Erythroblast (primary cell): ENCODE data around the gene TMEM88.

ENCODE experiments used
- DNase-seq, 2 experiments: peaks; one replicate each; lab custom pipeline; 2025; lab: John Stamatoyannopoulos, UW
- GATA1 ChIP-seq: IDR thresholded peaks from 2 replicates; pipeline ENCODE4 v1.6.1; 2011; ENCODE audit warnings: low read depth, mild to moderate bottlenecking, control low read depth, low read length, moderate library complexity
- POLR2A ChIP-seq: IDR thresholded peaks from 2 replicates; pipeline ENCODE4 v1.6.1; 2011; ENCODE audit warnings: mild to moderate bottlenecking, low read length

The TMEM88 gene

DNA sequence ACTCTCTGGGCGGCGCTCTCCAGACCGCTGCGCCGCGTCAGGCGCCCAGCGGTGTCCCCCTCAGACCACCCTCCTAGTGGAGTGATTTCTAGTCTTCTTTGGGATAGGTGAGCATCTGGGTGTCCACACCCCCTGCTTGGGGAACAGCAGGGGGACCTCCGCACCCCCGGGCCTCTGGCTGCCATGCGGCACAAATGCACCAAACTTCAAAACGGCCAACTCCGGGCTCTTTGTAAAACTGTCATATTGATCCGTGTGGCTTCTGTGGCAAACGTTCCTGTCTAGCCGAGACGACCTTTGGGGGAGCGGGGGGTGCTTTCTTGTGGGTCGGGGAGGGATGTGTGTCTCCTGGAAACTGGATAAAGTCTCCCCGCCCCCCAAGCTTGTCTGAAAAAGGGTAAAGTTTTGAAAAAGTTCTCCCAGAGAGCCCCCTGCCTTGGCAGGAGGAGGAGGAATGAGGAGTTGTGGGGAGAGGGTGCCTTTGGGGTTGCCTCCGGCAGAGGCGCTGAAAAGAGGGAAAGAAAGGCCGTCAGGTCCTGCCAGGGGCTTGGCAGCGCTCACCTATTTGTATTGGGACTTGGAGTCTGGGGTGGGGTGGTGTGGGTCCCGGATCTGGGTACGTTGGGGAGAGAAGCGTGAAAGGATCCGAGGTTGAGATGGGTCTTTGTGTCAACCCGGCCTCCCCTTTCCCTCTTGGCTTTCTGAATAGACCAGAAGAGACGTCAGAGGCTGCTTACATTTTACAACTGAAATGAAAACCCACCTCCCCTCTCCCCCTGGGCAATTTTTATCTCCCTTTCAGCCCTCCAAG, 31.6 kb downstream of the TMEM88 start:
- DNase-seq = peak; percentile 57 to 61
- TF ChIP-seq POLR2A (peak; percentile 42), GATA1 (no peak)

DNA sequence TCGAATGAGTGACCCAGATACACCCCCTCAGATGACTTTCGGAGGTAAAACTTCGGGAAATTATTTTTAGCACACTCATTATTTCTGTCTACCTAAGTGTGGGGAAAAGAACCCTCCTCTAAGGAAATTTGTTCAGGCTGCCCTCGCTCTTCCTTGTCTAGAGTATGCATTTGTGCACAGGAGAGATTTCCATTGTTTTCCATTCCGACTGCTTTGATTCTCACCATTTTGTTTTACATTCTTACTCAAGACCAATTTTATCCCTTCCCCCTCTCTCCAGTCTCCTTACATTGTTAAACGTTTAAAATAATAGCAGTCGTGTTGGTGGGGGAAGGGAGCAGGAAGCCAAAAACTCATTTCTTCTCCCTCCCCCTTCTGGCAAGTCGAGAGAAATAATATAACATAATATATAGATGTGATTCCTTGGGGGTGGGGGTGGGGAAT, 32.2 kb downstream of the TMEM88 start:
- TF ChIP-seq GATA1 (no peak), POLR2A (no peak)
- no peak for DNase-seq

DNA sequence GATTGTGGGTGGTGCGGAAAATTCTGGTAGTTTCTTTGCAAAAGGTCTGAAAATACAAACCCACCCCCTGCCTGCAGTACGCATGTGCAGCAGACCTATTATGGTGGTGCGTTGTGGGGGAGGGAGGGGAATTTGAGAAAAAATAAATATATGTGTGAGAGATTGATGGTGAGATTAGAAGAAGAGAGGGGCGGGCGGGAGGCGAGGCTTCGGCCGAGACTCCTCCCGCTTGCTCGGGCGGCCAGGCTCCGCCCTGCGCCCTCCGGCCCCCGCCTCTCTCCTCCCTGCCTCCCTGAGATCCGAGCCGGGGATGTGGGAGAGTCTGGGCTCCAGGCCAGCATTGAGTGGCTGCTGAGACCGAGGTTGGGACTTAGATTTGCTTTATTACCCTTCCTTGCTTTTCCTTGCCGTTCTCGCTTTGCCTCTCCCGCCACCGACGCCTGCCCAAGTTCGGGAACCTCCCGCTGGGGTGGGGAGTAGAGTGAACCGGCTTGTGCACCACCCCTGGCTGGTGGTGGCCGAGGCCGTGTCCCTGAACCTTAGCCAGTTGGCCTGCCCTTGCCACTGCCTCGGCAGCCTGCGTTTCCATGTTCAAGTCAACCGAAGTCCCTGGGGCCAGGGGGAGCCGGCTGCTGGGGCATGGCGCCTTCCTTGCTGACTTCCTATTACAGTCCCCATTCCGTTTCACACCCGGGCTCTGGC, 32.8 kb downstream of the TMEM88 start:
- peak; percentile 89 to 90 for DNase-seq
- TF ChIP-seq POLR2A (no peak), GATA1 (peak; percentile 51)

DNA sequence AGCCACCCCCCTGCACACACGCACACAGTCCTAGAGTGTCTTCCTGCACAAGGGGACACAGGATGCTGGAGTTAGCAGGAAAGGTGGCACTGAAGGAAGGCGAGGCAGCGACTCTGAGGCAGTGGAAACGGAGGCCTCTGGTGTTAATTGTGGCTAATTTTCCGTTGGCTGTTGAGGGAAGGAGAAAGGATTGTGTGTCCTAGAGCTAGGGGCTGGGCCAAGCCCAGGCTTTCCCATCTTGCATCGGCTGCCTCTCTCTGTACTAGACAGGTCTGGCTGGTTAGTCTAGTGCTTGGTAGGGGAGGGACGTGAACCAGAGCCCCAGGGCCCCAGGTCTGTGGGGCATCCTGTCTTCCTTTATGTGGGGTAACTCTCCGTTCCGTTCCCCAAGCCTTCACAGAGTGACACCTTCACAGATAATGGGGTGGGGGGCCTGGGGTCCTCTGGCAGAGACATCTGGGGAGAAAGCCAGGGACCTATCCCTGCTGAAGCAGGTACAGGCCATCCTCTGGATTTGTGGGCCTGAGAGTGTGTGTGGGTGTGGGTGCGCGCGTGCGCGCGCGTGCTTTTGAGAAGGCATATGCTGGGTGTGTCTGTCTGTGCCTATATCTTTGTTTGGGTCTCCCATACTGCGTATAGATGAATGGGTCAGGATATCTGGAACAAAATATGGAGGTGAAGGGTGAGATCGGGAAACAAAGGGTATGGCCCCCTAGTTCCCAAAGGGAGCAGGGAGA, 33.5 kb downstream of the TMEM88 start, which contains the start of gene CHD3:
TSS of gene CHD3 (plus strand) at position 606 of the 737 bp plus-strand sequence. CDS start 212 bp downstream, outside the sequence.
- no peak for TF ChIP-seq GATA1
- TF ChIP-seq POLR2A = no peak
- DNase-seq = peak; percentile 36 to 46

DNA sequence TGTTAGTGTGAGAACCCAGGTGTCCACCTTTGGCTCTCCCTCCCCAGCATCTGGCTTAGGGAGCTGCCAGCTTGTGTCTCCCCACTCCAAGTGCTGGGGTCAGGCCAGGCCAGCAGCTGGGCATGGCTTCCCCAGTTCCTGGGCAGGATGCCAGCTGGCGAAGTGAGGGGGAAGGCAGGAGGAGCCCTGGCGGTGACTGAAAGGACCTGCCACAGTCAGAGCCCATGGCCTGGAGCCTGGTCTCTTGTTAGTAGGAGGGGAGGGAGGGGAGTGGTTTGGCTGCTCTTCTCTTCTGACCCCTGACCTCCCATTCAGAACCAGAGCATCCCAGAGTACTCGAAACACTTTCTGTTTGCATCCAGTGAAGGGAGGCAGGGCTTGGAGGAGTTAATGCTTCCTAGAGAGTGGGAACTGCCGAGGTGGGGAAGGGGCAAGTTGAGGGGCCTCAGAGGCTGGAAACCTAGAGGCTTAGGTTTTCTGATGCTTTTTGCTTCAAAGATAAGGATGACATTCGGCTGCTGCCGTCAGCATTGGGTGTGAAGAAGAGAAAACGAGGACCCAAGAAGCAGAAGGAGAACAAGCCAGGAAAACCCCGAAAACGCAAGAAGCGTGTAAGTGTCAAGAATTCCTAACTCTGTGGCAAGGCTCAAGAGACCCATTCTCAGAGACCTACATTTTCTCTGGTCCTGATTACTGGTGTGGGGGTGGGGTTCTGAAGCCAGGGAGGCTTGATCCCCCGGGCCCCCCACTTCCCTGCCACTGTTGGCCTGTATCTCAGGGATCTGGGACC, 34.5 kb downstream of the TMEM88 start:
- DNase-seq = peak; percentile 92
- TF ChIP-seq GATA1 (no peak), POLR2A (no peak)

DNA sequence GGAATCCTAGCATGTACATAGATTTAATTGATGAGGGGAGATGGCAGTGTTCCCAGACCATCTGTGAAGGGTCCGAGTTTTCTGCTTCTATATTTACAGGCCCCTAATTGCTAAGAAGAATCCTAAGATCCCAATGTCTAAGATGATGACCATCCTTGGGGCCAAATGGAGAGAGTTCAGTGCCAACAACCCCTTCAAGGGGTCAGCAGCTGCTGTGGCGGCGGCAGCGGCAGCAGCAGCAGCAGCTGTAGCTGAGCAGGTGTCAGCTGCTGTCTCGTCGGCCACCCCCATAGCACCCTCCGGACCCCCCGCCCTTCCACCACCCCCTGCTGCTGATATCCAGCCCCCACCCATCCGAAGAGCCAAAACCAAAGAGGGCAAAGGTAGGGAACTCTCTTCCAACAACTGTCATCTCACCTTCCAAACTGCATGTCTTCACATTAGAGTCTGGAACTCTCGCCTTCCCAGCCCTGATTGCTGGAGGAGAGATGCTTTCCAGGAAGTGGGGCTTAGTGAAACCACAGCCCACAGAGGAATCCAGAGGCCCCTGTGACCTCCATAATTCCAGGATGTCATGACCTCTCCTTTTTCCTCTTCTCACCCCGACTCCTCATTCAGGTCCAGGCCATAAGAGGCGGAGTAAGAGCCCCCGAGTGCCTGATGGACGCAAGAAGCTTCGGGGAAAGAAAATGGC, 38.5 kb downstream of the TMEM88 start:
- DNase-seq = no peak
- TF ChIP-seq POLR2A (no peak), GATA1 (no peak)

DNA sequence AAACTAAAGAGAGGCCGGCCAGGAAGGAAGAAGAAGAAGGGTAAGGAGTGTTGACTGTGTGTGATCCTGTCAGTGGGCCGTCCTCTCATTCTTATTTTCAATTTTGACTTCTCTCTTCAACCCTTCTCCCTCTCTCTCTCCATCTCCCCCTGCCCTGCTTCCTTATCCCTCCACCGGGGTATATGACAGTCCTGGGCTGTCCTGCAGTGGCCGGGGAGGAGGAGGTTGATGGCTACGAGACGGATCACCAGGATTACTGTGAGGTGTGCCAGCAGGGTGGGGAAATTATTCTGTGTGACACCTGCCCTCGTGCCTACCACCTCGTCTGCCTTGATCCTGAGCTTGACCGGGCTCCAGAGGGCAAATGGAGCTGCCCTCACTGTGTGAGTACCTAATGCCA, 39.4 kb downstream of the TMEM88 start:
- DNase-seq = no peak
- TF ChIP-seq POLR2A = no peak
- TF ChIP-seq GATA1 = no peak

DNA sequence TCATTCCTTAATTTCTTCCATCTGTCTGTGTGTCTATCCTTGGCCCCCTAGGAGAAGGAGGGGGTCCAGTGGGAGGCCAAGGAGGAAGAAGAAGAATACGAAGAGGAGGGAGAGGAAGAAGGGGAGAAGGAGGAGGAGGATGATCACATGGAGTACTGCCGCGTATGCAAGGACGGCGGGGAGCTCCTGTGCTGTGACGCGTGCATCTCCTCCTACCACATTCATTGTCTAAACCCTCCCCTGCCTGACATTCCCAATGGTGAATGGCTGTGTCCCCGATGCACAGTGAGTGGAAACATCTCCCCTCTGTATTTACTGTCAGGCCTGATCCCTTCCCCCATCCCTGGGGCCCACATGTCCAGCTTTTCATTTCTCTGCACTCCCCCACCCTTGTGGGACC, 40.0 kb downstream of the TMEM88 start:
- DNase-seq = no peak
- TF ChIP-seq GATA1 (no peak), POLR2A (no peak)

DNA sequence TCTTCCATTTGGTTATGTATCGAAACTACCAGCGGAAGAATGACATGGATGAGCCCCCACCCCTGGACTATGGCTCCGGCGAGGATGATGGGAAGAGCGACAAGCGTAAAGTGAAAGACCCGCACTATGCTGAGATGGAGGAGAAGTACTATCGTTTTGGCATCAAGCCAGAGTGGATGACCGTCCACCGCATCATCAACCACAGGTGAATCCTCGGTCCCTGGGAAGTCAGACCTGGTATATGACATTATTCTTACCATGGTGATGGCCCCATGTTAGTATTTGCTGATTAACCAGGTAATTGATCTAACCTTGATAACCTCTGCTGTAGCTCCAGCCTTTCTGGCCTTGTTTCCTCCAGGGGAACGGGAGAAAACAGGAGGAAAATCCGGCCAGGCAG, 42.2 kb downstream of the TMEM88 start:
- DNase-seq = no peak

DNA sequence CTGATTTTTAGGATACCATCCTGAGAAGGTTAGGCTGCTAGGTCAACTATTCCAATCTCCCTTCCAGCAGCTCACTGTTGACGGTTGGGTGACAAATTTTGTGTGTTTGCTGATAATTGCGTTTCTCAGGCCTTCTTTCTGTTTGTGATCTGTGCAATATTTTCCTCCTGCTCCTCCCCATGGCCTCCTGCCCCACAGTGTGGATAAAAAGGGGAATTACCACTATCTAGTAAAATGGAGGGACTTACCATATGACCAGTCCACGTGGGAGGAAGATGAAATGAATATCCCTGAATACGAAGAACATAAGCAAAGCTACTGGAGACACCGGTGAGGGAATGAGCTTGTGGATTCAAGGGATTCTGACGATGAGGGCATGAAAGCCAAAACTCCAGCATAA, 42.9 kb downstream of the TMEM88 start:
- DNase-seq = peak; percentile 56 to 59
- TF ChIP-seq GATA1 (no peak), POLR2A (no peak)

More for the DNA sequence above, 42.2 kb downstream of the TMEM88 start:
- TF ChIP-seq GATA1 = no peak
- TF ChIP-seq POLR2A = no peak

DNA sequence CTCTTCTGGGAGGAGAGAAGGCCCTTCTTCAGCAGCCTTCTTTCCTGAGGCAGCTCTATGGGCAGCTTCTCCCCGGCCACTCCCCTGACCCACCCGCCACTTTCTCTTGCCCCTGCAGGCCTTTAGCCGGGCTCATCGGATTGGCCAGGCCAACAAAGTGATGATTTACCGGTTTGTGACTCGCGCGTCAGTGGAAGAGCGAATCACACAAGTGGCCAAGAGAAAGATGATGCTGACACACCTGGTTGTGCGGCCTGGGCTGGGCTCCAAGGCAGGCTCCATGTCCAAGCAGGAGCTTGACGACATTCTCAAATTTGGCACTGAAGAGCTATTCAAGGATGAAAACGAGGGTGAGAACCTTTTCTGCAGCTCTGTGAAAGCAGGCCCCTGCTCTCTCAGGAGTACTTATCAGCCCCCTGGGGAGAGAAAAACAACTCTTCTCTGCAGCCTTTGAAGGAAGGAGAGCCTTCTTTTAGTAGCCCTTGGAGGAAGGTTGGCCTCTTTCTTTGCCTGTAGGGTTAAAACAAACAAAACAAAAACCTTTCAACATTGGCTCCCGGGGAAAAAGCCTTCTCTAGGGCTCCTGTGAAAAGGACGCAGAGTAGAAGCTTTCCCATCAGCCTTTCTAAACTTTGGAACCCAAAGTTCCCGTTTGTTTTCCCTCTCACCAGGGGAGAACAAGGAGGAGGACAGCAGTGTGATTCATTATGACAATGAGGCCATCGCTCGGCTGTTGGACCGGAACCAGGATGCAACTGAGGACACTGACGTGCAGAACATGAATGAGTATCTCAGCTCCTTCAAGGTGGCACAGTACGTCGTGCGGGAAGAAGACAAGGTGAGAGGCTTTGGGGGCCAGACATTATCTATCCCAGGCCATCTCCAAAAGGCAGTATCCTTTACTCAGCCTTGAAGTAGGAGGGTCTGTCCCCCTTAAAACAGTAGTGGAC, 48.6 kb downstream of the TMEM88 start:
- TF ChIP-seq POLR2A = no peak
- TF ChIP-seq GATA1 = no peak
- DNase-seq = no peak
